ENCODE results near the gene SRPX.

SRPX gene

DNA sequence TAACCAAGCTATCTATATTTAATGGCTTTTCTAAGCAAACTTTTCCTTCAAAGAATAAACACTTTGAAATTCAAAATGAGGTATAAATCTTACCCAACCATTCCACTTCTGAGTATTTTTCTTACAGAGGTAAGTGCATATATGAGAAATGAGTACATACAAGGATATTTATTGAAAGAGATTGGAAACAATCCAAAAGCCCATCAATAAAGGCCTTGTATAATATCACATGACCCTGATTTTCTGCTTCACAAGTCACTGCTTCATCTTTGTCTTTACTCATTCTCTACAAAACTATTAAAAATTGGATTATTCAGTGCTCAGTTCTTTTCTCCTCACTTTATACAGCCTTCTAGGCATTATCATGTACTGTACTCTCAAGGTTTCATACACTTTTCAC, 91.3 kb downstream of the SRPX start:
- no peak for DNase-seq

DNA sequence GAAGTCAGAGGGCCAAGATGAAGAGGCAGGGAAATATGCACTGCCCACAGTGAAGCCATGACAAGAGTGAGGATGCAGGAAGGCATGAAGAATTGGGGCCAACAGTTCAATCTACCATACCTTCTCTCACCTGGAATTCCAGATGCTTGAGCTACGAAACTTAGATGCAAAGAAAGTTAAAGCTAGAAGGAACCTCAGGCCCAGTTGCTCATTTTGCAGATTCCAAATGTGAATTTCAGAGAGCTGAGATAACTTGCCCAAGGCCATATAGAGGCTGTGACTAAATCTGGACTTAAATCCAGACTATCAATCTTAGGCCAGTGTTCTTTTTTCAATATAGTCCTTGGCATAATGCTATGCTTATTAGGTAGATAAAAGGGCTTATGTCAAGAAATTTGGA, 92.7 kb downstream of the SRPX start:
- DNase-seq, result no peak

DNA sequence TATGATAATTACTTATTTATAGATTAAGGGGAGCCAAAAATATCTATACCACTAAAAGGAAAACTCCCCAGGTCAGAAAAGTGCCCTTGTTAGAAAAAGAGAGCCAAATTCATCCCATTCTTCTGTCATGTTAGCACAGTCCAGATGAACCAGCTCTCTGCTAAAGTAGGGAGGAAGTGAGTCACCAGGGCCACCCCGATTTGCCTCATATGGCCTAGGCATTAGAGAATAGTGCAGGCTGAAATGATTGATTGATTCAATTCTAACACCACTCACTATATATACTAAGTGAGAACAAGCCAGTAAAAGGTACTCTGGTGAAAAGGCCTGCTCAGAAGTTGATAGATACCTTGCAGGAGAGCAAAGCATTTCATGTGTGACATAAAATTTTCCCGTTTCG, 94.5 kb downstream of the SRPX start:
- no peak for DNase-seq

GRCh38 chrX:38124000-38124399, 96.7 kb downstream of the SRPX start:
- DNase-seq, result no peak

GRCh38 chrX:38117485-38117884, 103.2 kb downstream of the SRPX start:
- DNase-seq, result peak; percentile 36

DNA sequence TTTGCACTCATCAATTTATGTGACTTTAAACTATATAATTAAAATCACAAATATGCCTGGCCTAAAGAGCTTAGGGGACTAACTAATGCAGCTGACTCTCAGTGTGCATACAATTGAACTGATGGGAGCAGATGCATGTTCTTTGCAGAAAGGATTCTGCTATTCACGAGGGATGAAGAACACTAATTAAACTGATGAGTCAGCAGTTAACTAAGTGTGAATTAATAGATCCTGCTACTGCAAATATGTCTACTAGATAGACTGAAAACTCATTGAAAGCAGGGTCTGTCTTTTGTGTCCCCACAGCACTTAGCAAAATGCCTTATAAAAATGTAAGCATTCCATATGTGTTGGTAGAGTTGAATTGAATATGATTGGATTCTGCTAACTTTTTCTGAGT, 104.0 kb downstream of the SRPX start:
- no peak for DNase-seq

DNA sequence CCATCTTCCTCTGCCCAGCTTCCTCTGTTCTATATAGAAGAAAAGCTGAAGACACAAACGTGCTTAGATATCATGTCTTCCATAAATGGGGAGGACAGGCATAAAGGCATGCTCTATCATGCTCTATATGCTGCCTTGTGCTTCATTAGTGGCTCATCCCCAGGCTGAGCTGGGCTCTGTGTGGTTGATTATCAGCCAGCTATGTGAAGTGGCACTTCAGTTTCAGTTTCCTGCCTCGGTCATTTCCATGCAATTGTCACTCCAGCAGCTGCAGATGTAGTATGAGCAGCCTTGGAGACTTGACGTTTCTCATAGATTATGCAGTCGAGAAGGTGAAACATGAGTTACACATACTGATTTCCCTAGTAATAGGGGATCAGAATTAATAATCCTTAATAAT, 108.1 kb downstream of the SRPX start:
- peak; percentile 33 for DNase-seq

DNA sequence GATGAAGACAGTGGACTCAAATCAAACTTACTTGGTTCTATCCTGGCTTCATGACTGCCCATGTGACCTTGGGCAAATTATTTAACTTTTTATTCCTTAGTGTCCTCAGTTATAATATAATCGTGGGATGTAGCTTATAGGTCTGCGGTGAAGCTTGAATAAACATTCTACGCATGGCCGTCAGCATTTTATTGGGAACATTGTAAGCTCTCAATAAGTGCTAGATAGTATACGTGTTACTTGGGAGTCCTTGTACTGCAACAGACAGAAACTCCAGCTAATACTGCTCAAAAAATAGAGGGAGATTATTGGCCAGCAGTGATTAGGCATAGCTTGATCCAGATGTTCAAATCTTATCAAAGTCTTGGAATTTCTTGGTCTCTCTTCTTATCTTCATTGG, 109.5 kb downstream of the SRPX start:
- DNase-seq, result no peak

GRCh38 chrX:38110231-38110630, 110.4 kb downstream of the SRPX start:
- DNase-seq, result no peak

- DNase-seq, result peak; percentile 6
Measured at GRCh38 chrX:38109042-38109898, 111.4 kb downstream of the SRPX start.

- DNase-seq, result no peak
Measured at GRCh38 chrX:38108364-38108763, 112.3 kb downstream of the SRPX start.

- DNase-seq, result peak; percentile 6
Measured at GRCh38 chrX:38106991-38107655, 113.5 kb downstream of the SRPX start.

DNA sequence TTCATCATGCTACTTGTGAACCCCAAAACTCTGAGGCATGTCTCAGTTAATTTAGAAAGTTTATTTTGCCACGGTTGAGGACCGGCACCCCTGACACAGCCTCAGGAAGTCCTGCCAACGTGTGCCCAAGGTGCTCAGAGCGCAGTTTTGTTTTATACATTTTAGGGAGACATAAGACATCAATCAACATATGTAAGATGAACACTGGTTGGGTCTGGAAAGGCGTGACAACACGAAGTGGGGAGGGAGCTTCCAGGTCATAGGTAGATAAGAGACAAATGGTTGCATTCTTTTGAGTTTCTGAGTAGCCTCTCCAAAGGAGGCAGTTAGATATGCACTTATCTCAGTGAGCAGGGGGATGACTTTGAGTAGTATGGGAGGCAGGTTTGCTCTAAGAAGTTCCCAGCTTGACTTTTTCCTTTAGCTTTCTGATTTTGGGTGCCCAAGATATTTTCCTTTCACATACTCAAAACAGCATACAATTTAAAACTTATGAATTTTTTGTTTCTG, 115.4 kb downstream of the SRPX start:
- DNase-seq, result no peak

DNA sequence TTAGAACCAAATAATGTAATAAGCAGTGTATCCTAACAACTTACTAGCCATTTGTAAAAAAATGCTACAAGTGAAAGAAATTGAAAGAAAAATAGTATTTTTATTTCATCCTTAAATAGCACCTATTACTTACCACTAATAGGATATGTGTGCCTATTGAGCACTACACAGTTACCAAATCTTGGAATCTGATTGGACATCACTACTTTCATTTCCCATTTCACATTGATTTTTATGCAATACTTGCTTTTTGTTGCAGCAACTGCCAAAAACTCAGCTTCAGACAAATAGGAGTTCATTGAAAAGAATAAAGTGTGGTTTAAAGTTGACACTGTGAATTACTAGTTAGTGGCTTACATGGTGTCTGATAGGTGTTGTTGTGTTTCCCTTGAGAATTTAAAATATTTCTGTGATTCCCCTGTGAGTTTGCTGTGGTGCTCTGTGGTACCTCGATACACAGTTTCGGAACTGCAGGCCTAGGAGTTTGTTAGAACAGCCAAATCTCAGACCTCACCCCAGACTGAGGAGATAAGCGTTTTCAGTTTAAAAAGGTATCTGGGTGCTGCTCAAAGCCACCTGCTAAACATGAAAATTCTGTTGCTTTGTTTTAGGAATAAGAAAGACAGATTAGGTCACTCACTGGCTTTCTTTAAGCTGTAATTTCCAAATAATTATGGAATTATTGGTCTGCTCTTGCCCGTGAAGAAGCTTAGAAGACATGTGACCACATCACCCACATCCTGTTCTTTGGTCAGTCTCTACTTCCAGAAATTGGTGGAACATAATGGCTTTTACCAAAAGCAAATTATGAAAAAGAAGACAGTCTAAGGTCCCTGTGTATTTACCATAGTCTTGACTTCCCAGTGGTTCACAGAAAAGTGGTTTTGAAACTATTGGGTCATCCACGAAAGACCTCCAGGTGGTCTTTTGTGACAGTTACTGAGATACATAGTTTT, 116.5 kb downstream of the SRPX start:
- no peak for DNase-seq

DNA sequence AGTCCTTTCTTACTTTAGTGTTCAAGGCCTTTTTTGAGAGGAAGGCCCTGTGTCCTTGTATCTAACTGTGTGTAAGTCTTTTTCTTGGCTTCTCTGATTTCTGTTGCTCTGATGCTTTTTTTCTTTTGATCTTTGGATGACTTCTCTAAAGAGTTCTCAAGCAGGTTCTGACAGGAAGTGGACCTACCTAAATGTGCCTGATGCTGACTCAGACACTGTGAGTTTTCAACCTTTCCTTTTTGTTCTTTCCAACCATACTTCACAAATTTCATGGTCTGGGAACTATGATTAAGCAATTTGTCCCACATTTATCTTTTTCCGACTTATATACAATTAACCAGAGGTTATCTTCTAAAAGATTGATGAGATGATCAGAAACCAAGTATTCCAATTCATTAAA, 117.8 kb downstream of the SRPX start:
- no peak for DNase-seq

DNA sequence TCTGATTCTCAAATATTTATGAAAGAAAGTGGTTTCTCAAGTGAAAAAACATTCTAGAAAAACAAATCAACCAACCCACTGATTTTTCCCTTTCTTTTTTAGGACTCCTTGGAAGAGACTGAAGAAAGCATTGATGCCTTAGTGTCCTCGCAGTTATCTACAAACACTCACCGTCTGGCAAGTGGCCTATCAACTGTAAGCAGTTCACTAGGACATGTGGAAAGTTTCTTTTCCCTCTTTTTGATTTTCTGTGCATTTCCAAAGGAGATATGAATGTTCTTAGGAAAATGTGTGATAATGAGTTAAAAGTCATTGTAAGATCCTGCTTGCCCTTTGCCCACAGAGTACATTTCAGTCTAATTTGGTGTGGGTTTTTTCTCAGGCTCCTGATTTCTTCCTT, 118.4 kb downstream of the SRPX start:
- DNase-seq, result no peak

DNA sequence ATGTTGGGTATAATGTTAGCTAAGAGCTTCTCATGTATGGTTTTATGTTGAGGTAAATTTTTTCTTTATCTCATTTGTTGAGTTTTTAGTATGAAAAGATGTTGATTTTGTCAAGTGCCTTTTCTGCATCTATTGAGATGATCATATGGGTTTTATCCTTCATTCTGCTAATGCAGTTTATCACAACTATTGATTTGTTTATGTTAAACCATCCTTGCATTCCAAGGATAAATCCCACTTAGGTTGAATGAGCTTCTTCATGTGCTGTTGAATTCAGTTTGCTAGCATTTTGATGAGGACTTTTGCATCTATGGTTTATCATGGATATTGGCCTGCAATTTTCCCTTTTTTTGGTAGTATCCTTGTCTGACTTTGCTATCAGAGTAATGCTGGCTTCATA, 121.0 kb downstream of the SRPX start:
- DNase-seq, result no peak
